HG03439 (cell line): ENCODE data around the gene RFC2.
"Not testable (repeated sequence)": the region's sequence is repeated elsewhere in the genome, so short reads cannot be mapped to it uniquely, and the experiment has no call there.

Experiments
- ATAC-seq: cut with Tn5 transposase; IDR thresholded peaks from one replicate; pipeline ENCODE4 v1.9.1; 2021; ENCODE audit warnings: mild to moderate bottlenecking, moderate library complexity; ENCODE audit not compliant: unreplicated experiment

RFC2 gene

GRCh38 chr7:74283858-74284447 lies 29.8 kb upstream of the RFC2 start:
- ATAC-seq = no peak

- ATAC-seq = no peak
These were observed 28.7 kb upstream of the RFC2 start for GRCh38 chr7:74282748-74283459.

- no peak for ATAC-seq
These were observed 26.8 kb upstream of the RFC2 start for GRCh38 chr7:74280985-74281384.

GRCh38 chr7:74277636-74278035 lies 23.4 kb upstream of the RFC2 start:
- ATAC-seq = no peak

GRCh38 chr7:74275401-74275881 lies 21.2 kb upstream of the RFC2 start:
- no peak for ATAC-seq

- ATAC-seq = peak; percentile 63
These were observed 18.3 kb upstream of the RFC2 start for GRCh38 chr7:74272305-74273038.

- ATAC-seq = no peak
These were observed 17.5 kb upstream of the RFC2 start for GRCh38 chr7:74271742-74272141.

GRCh38 chr7:74269757-74270277 lies 15.6 kb upstream of the RFC2 start:
- peak; percentile 41 for ATAC-seq

GRCh38 chr7:74267756-74268565 lies 13.8 kb upstream of the RFC2 start:
- ATAC-seq = no peak

- ATAC-seq = no peak
These were observed 12.2 kb upstream of the RFC2 start for GRCh38 chr7:74266191-74266963.

- ATAC-seq = no peak
These were observed 9.4 kb upstream of the RFC2 start for GRCh38 chr7:74263399-74264120.

GRCh38 chr7:74262639-74263398 lies 8.6 kb upstream of the RFC2 start:
- no peak for ATAC-seq

GRCh38 chr7:74258639-74259038 lies 4.4 kb upstream of the RFC2 start:
- no peak for ATAC-seq

GRCh38 chr7:74256491-74257408 lies 2.6 kb upstream of the RFC2 start:
- ATAC-seq = no peak

- ATAC-seq = not testable (repeated sequence)
These were observed 1.3 kb upstream of the RFC2 start for GRCh38 chr7:74255461-74255860.

GRCh38 chr7:74254858-74255379 lies 720 bp upstream of the RFC2 start:
- no peak for ATAC-seq

- ATAC-seq = peak; percentile 8
These were observed 417 bp downstream of the RFC2 start for GRCh38 chr7:74253835-74254128.

- no peak for ATAC-seq
These were observed 868 bp downstream of the RFC2 start for GRCh38 chr7:74253331-74253730.
